ENCODE results near the gene BABAM2.
"Not testable (repeated sequence)": the region's sequence is repeated elsewhere in the genome, so short reads cannot be mapped to it uniquely, and the experiment has no call there.

The BABAM2 gene

GRCh38 chr2:28093308-28093707 lies 202.8 kb downstream of the BABAM2 start:
- Mint-ChIP-seq H3K36me3 (peaks cover 1% of the 10 kb centered on the region), H3K27me3 (no peaks in the 10 kb centered on the region), H3K27ac (no peak overlapping the region), H3K4me1 (no peaks in the 10 kb centered on the region), H3K4me3 (no peak overlapping the region), H3K9me3 (no peaks in the 10 kb centered on the region)

- H3K27ac Mint-ChIP-seq: no peak overlapping the region
- H3K4me3 Mint-ChIP-seq: no peak overlapping the region
- H3K36me3 Mint-ChIP-seq: peaks cover 1% of the 10 kb centered on the region
- H3K4me1 Mint-ChIP-seq: no peaks in the 10 kb centered on the region
- H3K9me3 Mint-ChIP-seq: no peaks in the 10 kb centered on the region
- H3K27me3 Mint-ChIP-seq: no peaks in the 10 kb centered on the region
Observed at GRCh38 chr2:28093768-28094167, 203.2 kb downstream of the BABAM2 start.

- H3K4me1 Mint-ChIP-seq: no peaks in the 10 kb centered on the region
- no peak overlapping the region for H3K27ac Mint-ChIP-seq
- H3K4me3 Mint-ChIP-seq: no peak overlapping the region
- H3K27me3 Mint-ChIP-seq: no peaks in the 10 kb centered on the region
- no peaks in the 10 kb centered on the region for H3K9me3 Mint-ChIP-seq
- H3K36me3 Mint-ChIP-seq: peaks cover 1% of the 10 kb centered on the region
Observed at GRCh38 chr2:28094739-28095138, 204.2 kb downstream of the BABAM2 start.

DNA sequence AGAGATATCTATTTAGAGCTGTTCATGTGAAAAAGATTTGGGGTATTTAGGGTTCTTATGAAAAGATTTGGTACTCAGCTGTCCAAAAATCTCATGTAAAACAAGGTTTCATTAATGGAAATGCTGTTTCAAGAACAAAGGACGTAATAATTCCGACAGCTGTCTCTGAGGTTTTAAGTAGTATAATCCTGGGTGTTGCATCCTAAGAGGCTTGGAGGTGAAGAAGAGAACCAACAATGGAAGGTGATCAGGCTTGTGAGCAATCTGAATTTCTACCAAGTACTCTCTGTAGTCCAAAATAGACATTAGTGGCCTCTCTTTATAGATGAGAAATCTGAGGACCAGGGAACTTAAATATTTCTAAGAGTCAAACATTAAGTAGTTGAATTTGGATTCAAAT lies 205.1 kb downstream of the BABAM2 start:
- no peaks in the 10 kb centered on the region for H3K36me3 Mint-ChIP-seq
- H3K27ac Mint-ChIP-seq: no peak overlapping the region
- H3K9me3 Mint-ChIP-seq: no peaks in the 10 kb centered on the region
- no peaks in the 10 kb centered on the region for H3K27me3 Mint-ChIP-seq
- no peaks in the 10 kb centered on the region for H3K4me1 Mint-ChIP-seq
- no peak overlapping the region for H3K4me3 Mint-ChIP-seq

DNA sequence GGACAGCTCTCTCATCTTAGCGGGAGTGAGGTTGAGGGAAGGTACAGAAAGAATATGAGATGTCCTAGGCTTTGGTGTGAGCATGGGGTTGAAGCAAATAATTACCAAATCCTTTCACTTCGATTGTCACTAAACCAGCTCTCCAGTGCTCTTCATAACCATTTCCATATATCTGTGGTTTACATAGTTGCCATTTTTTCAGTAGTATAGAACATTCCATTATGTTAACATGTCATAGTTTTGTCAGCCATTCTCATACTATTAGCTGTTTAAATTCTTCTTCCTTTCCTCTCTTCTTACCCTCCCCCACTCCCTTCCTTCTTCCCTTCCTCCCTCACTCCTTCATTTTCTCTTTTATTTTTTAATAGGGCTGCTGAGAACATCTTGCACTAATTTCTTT lies 205.9 kb downstream of the BABAM2 start:
- H3K4me1 Mint-ChIP-seq: no peaks in the 10 kb centered on the region
- H3K27me3 Mint-ChIP-seq: no peaks in the 10 kb centered on the region
- H3K9me3 Mint-ChIP-seq: no peaks in the 10 kb centered on the region
- no peak overlapping the region for H3K4me3 Mint-ChIP-seq
- no peaks in the 10 kb centered on the region for H3K36me3 Mint-ChIP-seq
- no peak overlapping the region for H3K27ac Mint-ChIP-seq

DNA sequence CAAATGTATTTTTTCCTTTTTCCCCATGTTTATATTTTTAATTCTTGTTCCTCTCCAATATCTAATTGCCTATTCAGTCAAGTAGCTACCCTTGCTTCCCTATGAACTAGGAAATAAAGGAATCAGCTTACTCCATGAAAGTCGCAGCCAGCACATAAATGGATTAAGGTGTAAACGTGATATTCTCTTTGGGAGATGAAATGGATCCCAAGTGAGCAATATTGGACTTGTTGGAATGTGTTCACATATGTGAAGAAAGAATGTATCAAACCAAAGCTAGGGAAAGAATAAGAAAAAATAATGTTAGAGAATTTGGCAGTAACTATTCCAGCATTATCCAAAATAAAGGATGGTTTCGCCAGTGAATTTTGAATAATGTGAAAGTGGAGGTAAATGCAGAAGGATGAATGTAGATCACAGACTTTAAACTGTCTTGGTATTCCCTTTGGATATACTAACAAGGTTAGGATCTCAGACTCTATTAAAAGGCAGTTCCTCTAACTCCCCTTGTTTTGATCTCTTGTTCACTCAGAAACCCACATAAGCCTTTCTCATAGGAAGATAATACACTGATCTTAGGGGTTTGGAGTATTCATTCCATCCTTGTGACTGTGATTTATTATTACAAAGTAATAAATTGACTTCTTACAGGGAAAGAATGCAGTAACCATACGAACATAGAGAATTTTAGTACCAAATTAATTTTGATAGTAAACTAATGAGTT lies 208.1 kb downstream of the BABAM2 start:
- H3K36me3 Mint-ChIP-seq: peaks cover under 1% of the 10 kb centered on the region
- H3K27ac Mint-ChIP-seq: no peak overlapping the region
- H3K4me1 Mint-ChIP-seq: no peaks in the 10 kb centered on the region
- no peaks in the 10 kb centered on the region for H3K27me3 Mint-ChIP-seq
- no peaks in the 10 kb centered on the region for H3K9me3 Mint-ChIP-seq
- no peak overlapping the region for H3K4me3 Mint-ChIP-seq

DNA sequence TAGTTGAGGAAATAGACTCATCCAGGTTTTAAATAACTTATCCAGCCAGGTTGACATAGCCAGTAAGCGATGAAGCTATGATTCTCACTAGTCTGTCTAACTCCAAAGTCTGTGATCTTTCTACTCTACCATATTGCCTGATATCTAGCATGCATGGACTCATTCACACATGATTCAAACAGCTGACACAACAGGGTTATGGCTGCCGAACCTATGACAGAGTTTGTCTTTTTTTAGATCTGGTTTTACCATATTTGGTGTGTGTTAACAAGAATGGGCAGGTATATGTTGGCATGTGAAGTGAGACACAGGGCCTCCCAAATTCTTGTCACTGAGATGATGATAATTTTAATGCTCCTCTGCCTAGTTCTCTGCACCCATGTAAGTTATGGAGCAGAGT lies 210.6 kb downstream of the BABAM2 start:
- Mint-ChIP-seq H3K4me3 (no peak overlapping the region), H3K9me3 (no peaks in the 10 kb centered on the region), H3K4me1 (no peaks in the 10 kb centered on the region), H3K27me3 (no peaks in the 10 kb centered on the region), H3K36me3 (peaks cover 3% of the 10 kb centered on the region), H3K27ac (no peak overlapping the region)

- Mint-ChIP-seq H3K4me1 (no peaks in the 10 kb centered on the region), H3K27me3 (no peaks in the 10 kb centered on the region), H3K36me3 (peaks cover 3% of the 10 kb centered on the region), H3K4me3 (no peak overlapping the region), H3K27ac (no peak overlapping the region), H3K9me3 (no peaks in the 10 kb centered on the region)
Observed at GRCh38 chr2:28101892-28102291, 211.4 kb downstream of the BABAM2 start.

DNA sequence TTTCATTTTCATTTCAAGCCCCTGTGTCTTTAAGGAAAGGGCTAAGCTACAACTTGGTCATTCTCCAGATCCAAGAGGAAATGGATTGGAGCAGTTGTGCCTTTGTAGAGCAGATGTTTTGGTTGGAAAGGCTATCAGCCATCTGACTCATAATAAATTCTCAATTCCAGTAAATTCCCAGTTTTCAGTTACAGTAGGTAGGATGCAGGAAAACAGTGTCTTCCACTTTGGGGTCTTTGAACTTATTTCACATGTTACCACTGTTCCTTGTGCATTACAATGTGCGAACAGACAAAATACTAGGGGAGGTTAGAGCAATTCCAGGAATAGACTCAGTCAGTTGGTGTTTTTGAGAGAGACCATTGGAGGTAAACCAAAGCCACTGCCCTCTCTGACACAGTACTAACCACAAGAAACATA lies 211.9 kb downstream of the BABAM2 start:
- Mint-ChIP-seq H3K36me3 (peaks cover 3% of the 10 kb centered on the region), H3K27me3 (no peaks in the 10 kb centered on the region), H3K9me3 (no peaks in the 10 kb centered on the region), H3K27ac (no peak overlapping the region), H3K4me1 (peaks cover 3% of the 10 kb centered on the region), H3K4me3 (no peak overlapping the region)

DNA sequence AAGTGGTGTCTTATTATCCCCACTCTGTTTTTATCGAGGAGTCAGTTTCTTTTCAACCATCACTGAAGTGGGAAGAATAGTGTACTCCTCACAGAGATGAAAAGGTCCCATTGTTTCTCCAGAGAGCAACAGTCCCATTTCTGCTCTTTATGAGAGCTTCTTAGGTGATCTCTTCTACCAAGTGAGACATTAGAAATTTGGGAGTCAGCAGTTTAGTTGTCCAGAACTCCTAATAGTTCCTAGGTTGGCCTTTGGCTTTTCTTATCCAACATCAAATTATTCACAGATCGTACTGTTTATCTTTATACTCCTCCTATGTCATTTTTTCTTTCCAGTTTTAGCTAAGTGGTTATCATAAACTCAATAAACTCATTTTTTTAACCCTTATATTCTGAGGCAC lies 213.1 kb downstream of the BABAM2 start:
- H3K4me3 Mint-ChIP-seq: no peak overlapping the region
- peaks cover 3% of the 10 kb centered on the region for H3K4me1 Mint-ChIP-seq
- H3K27me3 Mint-ChIP-seq: no peaks in the 10 kb centered on the region
- H3K27ac Mint-ChIP-seq: no peak overlapping the region
- H3K9me3 Mint-ChIP-seq: no peaks in the 10 kb centered on the region
- H3K36me3 Mint-ChIP-seq: peaks cover 3% of the 10 kb centered on the region

- Mint-ChIP-seq H3K4me1 (peaks cover 6% of the 10 kb centered on the region), H3K27me3 (no peaks in the 10 kb centered on the region), H3K27ac (no peak overlapping the region), H3K4me3 (no peak overlapping the region), H3K9me3 (no peaks in the 10 kb centered on the region), H3K36me3 (peaks cover 11% of the 10 kb centered on the region)
Observed at GRCh38 chr2:28108143-28108542, 217.6 kb downstream of the BABAM2 start.

DNA sequence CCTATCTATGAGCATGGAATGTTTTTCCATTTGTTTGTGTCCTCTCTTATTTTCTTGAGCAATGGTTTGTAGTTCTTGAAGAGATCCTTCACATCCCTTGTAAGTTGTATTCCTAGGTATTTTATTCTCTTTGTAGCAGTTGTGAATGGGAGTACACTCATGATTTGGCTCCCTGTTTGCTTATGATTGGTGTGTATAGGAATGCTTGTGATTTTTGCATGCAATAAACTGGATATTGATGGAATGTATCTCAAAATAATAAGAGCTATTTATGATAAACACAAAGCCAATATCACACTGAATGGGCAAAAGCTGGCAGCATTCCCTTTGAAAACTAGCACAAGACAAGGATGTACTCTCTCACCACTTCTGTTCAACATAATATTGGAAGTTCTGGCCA lies 223.2 kb downstream of the BABAM2 start:
- H3K9me3 Mint-ChIP-seq, H3K27me3 Mint-ChIP-seq, H3K27ac Mint-ChIP-seq, H3K4me3 Mint-ChIP-seq, H3K4me1 Mint-ChIP-seq: not testable (repeated sequence)
- H3K36me3 Mint-ChIP-seq: peaks cover 15% of the 10 kb centered on the region

DNA sequence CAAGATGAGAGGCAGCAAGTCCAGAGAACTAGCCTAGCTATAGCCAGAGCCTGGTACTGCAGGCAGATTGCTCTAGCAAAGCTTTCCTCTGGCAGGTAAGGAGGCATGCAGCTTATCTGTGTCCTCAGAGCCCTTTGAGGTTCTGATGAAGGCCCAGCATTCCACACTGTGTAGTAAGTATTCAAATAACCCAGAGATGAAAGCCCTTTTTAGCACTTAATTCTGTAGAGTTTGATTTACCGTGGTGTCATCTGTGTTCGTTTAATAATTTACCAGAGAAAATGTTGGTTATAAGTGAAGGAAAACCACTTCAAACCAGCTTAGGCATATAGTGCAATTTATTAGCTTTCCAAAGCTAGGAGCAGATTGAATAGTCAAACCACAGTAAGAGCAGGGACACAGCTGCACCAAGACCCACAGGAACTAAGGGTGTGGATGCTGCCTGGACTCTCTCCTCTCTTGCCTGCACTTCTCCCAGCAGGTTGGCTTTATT lies 226.6 kb downstream of the BABAM2 start:
- H3K4me1 Mint-ChIP-seq: peaks cover 3% of the 10 kb centered on the region
- no peaks in the 10 kb centered on the region for H3K27me3 Mint-ChIP-seq
- no peaks in the 10 kb centered on the region for H3K9me3 Mint-ChIP-seq
- no peak overlapping the region for H3K27ac Mint-ChIP-seq
- H3K36me3 Mint-ChIP-seq: peaks cover 9% of the 10 kb centered on the region
- no peak overlapping the region for H3K4me3 Mint-ChIP-seq

GRCh38 chr2:28119631-28120030 lies 229.1 kb downstream of the BABAM2 start:
- no peak overlapping the region for H3K4me3 Mint-ChIP-seq
- peaks cover 4% of the 10 kb centered on the region for H3K36me3 Mint-ChIP-seq
- H3K4me1 Mint-ChIP-seq: no peaks in the 10 kb centered on the region
- no peaks in the 10 kb centered on the region for H3K9me3 Mint-ChIP-seq
- H3K27me3 Mint-ChIP-seq: no peaks in the 10 kb centered on the region
- no peak overlapping the region for H3K27ac Mint-ChIP-seq

- Mint-ChIP-seq H3K9me3 (no peaks in the 10 kb centered on the region), H3K27ac (no peak overlapping the region), H3K4me1 (peaks cover 14% of the 10 kb centered on the region), H3K4me3 (no peak overlapping the region), H3K36me3 (peaks cover 12% of the 10 kb centered on the region), H3K27me3 (no peaks in the 10 kb centered on the region)
Observed at GRCh38 chr2:28128281-28128950, 237.9 kb downstream of the BABAM2 start.

GRCh38 chr2:28129955-28130695 lies 239.6 kb downstream of the BABAM2 start:
- H3K4me1 Mint-ChIP-seq: peaks cover 31% of the 10 kb centered on the region
- H3K4me3 Mint-ChIP-seq: no peak overlapping the region
- no peak overlapping the region for H3K27ac Mint-ChIP-seq
- no peaks in the 10 kb centered on the region for H3K27me3 Mint-ChIP-seq
- peaks cover 12% of the 10 kb centered on the region for H3K36me3 Mint-ChIP-seq
- no peaks in the 10 kb centered on the region for H3K9me3 Mint-ChIP-seq

All from activated naive CD4-positive, alpha-beta T cell treated with anti-CD3 and anti-CD28 coated beads, Interleukin-2, amount 50 U/mL, for 24 hours (primary cell).